ENCODE data around the gene RPF1. TPM values are rescaled to one million over a fixed set of nuclear protein-coding genes. Genes with fewer than 3 reads are reported as not detected.
"Not testable (repeated sequence)": the region's sequence is repeated elsewhere in the genome, so short reads cannot be mapped to it uniquely, and the experiment has no call there.

The RPF1 gene
- total RNA-seq, 1 experiment from 2014 or later, result 46.4 TPM

- DNase-seq (ENCODE audit: low read depth), result no peak
Measured at GRCh38 chr1:84492726-84493125, 13.7 kb downstream of the RPF1 start.

DNA sequence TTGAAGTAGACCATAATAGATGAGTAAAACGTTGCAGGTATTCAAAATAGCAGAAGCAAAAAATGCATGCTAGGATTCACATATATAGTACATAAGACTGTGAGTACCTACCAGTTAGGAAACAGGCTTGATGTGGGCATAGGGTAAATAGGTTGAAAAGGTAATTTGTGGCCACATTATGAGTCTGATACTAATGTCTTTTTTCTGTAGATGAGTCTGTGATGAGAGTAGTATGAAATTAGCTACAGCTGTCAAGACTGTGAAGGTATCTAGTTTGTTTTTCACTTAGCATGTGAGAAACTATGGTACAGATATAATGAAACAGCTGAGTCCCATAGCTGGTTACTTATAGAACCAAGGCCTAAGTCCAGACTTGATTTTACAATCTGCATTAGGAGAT, 14.7 kb downstream of the RPF1 start:
- DNase-seq (ENCODE audit: low read depth), result no peak

GRCh38 chr1:84496498-84496897, 17.4 kb downstream of the RPF1 start:
- DNase-seq (ENCODE audit: low read depth), result no peak

DNA sequence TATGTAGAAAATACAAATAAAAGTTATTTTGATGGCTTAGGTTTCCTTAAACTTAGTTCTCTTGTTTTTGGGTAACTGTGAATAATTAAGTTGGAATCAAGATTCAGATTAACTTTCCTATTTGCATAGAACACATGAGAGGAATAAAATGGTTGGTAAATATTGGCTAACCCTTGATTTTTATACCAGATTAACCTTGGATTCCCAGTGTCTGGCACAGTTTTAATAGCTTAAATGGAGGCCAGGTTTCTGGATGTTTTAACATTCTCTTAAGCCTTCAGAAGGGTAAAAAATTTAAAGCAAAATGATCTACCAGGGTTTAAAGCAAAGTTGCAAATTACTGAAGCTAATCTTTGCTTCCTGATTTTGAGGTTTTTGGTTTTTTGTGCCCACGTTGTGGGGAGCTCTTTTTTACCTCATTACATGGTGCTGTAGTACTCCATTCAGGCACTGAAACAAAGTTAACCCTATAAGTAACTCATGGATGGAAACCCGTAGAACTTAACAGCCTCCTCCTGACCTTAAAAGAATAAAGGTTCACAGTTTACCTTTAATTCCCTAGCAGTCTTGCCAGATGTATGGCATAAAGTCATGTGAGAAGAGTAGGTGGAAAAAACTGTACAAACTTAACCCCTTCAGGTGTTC, 18.7 kb downstream of the RPF1 start:
- no peak for DNase-seq (ENCODE audit: low read depth)

DNA sequence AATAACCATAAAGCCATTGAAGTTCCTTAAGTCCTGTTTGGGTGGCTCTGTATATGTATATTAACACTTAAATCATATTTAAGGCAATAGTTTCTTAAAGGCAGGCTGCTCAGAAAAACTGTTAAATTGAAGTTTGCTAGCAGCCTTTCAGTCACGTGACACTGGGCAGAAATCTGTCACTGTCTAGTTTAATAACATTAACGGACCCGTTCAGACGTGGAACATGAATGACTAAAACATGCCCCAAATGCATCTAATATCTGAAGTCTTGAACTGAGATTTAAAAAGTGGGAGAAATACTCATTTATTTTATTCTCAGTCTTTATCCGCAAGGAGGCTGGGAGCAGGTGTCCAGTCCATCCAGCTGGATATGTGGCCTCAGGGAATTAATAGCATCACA, 23.9 kb downstream of the RPF1 start:
- no peak for DNase-seq (ENCODE audit: low read depth)

DNA sequence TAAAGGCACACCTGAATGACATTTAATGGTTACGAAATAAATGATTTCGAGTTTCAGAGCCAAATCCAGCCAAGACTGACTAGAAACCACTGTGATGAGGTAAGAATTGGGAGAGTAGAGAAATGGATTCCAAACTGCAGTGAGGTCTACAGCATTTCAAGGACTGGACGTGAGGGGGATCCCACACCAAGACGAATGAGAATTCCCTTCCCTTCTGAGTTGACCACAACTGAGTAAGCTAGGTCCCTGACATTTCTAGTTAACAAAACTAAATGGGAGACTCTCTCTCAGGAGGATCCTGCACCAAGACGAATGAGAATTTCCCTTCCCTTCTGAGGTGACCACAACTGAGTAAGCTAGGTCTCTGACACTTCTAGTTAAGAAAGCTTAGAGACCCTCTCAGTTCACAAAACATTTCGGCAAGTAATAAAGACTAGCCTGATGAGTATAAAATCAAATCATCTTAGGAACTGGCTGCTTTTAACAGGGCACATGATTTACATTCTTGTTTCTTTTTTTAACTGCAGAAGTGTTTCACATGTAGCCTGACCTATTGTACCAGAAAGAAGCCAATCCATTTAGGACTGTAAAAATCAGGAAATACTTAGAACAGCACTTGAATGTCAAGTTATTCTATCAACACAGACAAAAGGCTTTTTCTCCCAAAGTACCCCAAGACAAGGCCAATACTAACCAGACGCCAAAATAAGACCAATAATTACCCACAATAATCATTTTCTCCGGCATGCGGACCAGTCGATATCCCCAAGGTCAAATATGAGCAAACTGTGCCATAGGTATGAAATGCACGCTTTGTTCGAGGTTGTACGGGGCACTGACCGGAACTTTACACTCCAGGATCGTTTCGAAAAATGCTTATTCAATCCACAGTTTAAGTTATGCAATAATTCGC, 25.8 kb downstream of the RPF1 start:
- peak; percentile 65 for DNase-seq (ENCODE audit: low read depth)

DNA sequence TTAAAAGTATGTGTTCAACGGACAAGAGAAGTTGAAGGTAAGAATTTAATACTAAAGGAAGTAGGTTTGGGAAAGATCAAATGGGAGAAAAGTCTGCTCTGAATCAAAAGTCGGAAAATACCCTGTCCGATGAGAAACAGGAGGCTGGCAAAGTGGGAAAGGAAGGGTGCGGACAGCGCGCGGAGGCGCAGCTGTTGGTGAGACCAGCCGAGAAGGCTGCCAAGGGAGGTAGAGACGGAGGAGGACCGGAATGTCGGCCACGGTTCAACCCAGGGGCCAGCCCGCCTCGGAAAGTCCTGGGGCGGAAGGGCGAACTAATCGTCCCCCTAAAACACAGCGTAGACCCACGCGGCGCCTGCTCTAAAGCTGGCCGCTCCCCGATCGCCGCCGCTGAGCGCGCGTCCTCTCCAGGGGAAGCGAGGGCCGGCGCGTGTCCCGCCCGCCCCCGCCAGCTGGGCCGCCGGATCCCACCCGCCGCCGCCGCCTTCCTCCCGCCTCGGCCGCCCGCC, 26.5 kb downstream of the RPF1 start:
- peak; percentile 70 for DNase-seq (ENCODE audit: low read depth)

- DNase-seq (ENCODE audit: low read depth), result peak; percentile 95
Measured at GRCh38 chr1:84506002-84506728, 27.1 kb downstream of the RPF1 start, which contains the start of the genes GNG5 and SPATA1. Gene GNG5, minus strand, starts transcription at chr1:84506581. Its CDS starts 490 bp downstream, at chr1:84506091. Gene SPATA1, plus strand, starts transcription at chr1:84506386. Its CDS starts 9,974 bp downstream, at chr1:84516360.

DNA sequence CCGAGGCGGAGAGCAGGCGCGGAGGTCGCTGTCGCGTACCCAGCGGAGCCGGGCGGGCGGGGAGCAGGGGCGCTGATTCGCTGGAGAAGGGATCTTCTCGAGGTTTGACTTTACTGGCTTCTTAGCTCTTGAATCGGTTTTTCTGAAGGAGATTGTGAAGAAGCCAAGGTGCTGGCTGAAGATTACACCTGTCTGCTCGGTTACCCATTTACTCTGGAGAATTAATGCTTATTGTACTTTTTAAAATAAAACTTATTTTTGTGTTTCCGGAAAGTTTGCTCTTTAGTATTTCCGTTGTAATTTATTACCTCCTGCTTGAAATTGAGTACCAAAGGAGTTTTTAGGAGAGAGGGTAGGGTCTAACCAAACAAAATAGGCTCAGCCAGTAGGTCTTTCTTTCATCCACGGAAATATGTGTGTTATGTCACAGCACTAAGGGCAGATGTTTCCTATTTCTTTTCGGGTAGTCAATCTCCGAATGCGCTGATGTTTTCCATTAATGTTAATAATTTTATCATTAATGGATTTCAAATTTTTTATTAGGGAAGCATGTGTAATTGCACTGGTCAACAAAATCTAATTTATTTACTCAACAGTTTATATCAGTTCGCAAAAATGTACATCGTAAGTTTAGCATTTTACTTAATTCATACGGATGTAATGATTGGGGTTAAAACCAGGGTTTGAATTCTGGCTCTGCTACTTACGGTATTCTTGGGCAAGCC, 27.8 kb downstream of the RPF1 start:
- DNase-seq (ENCODE audit: low read depth), result no peak

- not testable (repeated sequence) for DNase-seq (ENCODE audit: low read depth)
Measured at GRCh38 chr1:84507887-84508286, 28.8 kb downstream of the RPF1 start.

- no peak for DNase-seq (ENCODE audit: low read depth)
Measured at GRCh38 chr1:84508510-84508909, 29.4 kb downstream of the RPF1 start.

- no peak for DNase-seq (ENCODE audit: low read depth)
Measured at GRCh38 chr1:84509029-84509428, 30.0 kb downstream of the RPF1 start.

DNA sequence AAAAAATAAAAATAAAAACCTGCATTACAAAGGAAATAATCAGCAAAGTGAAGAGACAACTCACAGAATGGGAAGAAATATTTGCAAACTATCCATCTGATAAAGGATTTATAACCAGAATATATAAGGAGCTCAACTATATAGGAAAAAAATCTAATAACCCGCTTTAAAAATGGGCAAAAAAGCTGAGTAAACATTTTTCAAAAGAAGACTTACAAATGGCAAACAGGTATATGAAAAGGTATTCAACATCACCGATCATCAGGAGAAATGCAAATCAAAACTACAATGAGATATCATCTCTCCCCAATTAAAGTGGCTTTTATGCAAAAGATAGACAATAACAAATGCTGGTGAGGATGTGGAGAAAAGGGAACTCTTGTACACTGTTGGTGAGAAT, 31.1 kb downstream of the RPF1 start:
- DNase-seq (ENCODE audit: low read depth), result no peak

- no peak for DNase-seq (ENCODE audit: low read depth)
Measured at GRCh38 chr1:84510668-84511067, 31.6 kb downstream of the RPF1 start.

DNA sequence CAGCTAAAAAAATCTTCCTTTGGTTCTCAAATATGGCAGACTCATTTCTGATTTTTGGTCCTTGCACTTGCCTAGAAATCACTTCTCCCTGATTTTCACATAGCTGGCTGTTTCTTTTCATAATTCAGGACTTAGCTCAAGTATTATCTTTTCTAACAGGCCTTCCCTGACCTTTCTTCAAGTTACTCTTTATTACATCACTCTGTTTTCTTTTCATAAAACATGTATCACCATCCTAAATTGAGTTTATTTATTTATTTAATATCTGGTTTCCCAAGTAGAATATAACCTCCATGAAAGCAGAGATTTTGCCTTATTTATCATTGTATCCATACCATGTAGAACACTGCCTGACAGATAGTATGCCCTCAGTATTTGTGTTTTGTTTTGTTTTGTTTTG, 45.5 kb downstream of the RPF1 start:
- no peak for DNase-seq (ENCODE audit: low read depth)

DNA sequence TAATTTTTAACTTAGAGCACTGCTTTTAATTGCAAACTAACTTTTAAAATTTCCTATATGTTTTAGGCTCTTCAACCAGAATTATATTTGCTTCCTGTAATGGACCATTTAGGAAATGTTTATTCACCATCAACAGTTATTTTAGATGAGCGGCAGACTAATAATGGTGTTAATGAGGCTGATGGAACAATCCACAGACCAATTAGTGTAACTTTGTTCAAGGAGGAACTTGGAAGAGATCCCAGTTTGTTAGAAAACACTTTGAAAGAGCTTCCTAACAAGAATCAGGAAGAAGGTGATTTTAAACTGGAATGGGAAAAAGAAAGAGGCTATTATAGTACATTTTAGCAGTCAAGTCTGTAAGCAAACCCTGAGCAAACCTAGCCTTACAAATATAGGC, 46.7 kb downstream of the RPF1 start:
- DNase-seq (ENCODE audit: low read depth), result no peak

DNA sequence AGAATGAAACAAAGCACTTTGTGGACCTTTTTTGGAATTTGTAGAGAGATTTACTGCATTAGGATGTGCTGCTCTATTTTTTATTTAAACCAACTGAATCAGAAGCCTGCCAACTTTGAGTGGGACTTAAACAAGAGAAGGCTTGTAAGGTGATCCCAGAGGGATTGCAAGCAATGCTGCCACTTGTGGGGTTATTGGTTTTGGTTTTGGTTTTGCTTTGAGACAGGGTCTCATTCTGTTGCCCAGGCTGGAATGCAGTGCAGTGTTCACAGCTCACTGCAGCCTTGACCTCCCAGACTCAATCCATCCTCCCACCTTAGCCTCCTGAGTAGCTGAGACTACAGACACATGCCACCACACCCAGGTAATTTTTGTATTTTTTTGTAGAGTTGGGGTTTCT, 59.5 kb downstream of the RPF1 start:
- no peak for DNase-seq (ENCODE audit: low read depth)

GRCh38 chr1:84539972-84540371, 60.9 kb downstream of the RPF1 start:
- DNase-seq (ENCODE audit: low read depth), result peak; percentile 1

- no peak for DNase-seq (ENCODE audit: low read depth)
Measured at GRCh38 chr1:84540759-84541158, 61.7 kb downstream of the RPF1 start.

- DNase-seq (ENCODE audit: low read depth), result peak; percentile 9
Measured at GRCh38 chr1:84541679-84542078, 62.6 kb downstream of the RPF1 start.
